Esophagus muscularis mucosa (tissue), 4 donors: ENCODE results near the gene SLC25A31. TPM values are rescaled to one million over a fixed set of nuclear protein-coding genes. Genes with fewer than 3 reads are reported as not detected.

Experiments used
- DNase-seq: peaks from one replicate; pipeline ENCODE4 v3.0.0-alpha.2; 2017; ENCODE audit errors: extremely low spot score
- H3K27ac ChIP-seq, 4 donors: fragments of 200-600 bp; sonication (generic); replicated peaks in 1 of 4; 1 replicate in 3 of 4; 2 replicates in 1 of 4; pipeline ENCODE4 v1.5.1; 2016 to 2019; ENCODE audit warnings: mild to moderate bottlenecking in 1 of 4
- H3K27me3 ChIP-seq, 4 donors: fragments of 200-600 bp; sonication (generic); one replicate each; pipeline versions ENCODE4 v1.5.1 to v1.6.0; 2016 to 2019
- H3K36me3 ChIP-seq, 4 donors: fragments of 200-600 bp; sonication (generic); one replicate each; pipeline ENCODE4 v1.5.1; 2016 to 2019
- H3K4me1 ChIP-seq, 4 donors: fragments of 200-600 bp; sonication (generic); one replicate each; pipeline ENCODE4 v1.5.1; 2016 to 2019
- H3K4me3 ChIP-seq, 4 donors: fragments of 200-600 bp; sonication (generic); 1 replicate in 2 of 4; 2 replicates in 2 of 4; pipeline ENCODE4 v1.5.1; 2016 to 2019; ENCODE audit warnings: mild to moderate bottlenecking in 4 of 4, moderate library complexity in 1 of 4
- H3K9me3 ChIP-seq, 4 donors: fragments of 200-600 bp; sonication (generic); 1 replicate in 3 of 4; 2 replicates in 1 of 4; pipeline ENCODE4 v1.5.1; 2016 to 2019
- EP300 ChIP-seq: sonication (generic); formaldehyde crosslinking; IDR thresholded peaks from one replicate; pipeline ENCODE4 v1.6.1; 2017; ENCODE audit warnings: antibody characterized with exemption
- POLR2A ChIP-seq: fragments of 450-650 bp; IDR thresholded peaks from one replicate; pipeline ENCODE4 v1.6.1; 2017; ENCODE audit warnings: antibody characterized with exemption, moderate library complexity, mild to moderate bottlenecking, low read depth
- POLR2AphosphoS5 ChIP-seq, 2 donors: sonication (generic); formaldehyde crosslinking; IDR thresholded peaks; one replicate each; pipeline ENCODE4 v1.6.1; 2017; ENCODE audit warnings: antibody characterized with exemption in 2 of 2
- WGBS: methylation state at CpG from one replicate; pipeline ENCODE4 v1.1.5; 2018; 5-methylcytosine and 5-hydroxymethylcytosine counted together
- intact Hi-C: fragments of 100-400 bp; cut with DNase I; formaldehyde crosslinking; loops from one replicate; pipeline ENCODE4 v1.15.1; 2023
- total RNA-seq, 4 donors: library from RNA; depleted of rRNA; stranded (reverse); fragments of >200 nt; gene quantifications; one replicate each; pipeline versions ENCODE4 v1.1.0 to v1.2.1, GENCODE V29; 2016
- TF ChIP-seq, protein P1 (sequence below), 3 experiments: fragments of 200-600 bp in 2 of 3; fragments of 450-650 bp in 1 of 3; sonication (generic) in 2 of 3; IDR thresholded peaks; one replicate each; pipeline ENCODE4 v1.5.1; 2017 to 2019; ENCODE audit warnings: antibody characterized with exemption in 3 of 3, mild to moderate bottlenecking in 2 of 3, moderate library complexity in 1 of 3

Gene SLC25A31
- total RNA-seq, 4 donors from 2014 or later = not detected

- DNase-seq = no peak
- Histone ChIP-seq H3K4me1 (peaks cover 0 to 10% (median 5%) of the 10 kb centered on the region in 4 donors), H3K36me3 (no peaks in the 10 kb centered on the region), H3K27ac (no peak overlapping the region), H3K27me3 (no peaks in the 10 kb centered on the region), H3K9me3 (no peaks in the 10 kb centered on the region), H3K4me3 (no peak overlapping the region)
- WGBS = 62% methylated on average over 2 of the region's 2 CpGs
- intact Hi-C loops = no loop called here
- TF ChIP-seq EP300 (no peak), POLR2A (no peak), POLR2AphosphoS5 (IDR thresholded peaks at IDR 0.05) (no peak)
- TF ChIP-seq, protein P1, sequence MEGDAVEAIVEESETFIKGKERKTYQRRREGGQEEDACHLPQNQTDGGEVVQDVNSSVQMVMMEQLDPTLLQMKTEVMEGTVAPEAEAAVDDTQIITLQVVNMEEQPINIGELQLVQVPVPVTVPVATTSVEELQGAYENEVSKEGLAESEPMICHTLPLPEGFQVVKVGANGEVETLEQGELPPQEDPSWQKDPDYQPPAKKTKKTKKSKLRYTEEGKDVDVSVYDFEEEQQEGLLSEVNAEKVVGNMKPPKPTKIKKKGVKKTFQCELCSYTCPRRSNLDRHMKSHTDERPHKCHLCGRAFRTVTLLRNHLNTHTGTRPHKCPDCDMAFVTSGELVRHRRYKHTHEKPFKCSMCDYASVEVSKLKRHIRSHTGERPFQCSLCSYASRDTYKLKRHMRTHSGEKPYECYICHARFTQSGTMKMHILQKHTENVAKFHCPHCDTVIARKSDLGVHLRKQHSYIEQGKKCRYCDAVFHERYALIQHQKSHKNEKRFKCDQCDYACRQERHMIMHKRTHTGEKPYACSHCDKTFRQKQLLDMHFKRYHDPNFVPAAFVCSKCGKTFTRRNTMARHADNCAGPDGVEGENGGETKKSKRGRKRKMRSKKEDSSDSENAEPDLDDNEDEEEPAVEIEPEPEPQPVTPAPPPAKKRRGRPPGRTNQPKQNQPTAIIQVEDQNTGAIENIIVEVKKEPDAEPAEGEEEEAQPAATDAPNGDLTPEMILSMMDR (IDR thresholded peaks at IDR 0.05) = no peak
Measured at GRCh38 chr4:127778102-127778501, 47.9 kb downstream of the SLC25A31 start.

DNA sequence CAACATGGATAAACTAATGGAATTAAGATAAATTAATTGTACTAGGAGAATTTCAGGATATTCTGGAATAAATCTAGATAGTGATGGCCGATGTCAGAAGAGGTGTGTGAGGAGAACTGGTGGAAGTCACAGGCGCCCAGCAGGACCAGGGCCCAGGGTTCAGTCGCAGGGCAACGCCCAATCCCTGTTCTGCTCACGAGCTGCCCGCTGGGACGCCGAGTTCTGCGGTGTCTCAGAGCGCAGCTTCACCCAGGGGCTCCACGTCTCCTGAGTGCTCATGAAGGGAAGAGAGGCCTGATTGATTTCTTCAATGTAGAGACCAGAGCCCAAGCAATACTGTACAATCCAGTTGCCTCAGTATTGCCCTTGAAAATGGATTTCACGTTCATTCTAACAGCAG, 50.4 kb downstream of the SLC25A31 start:
- H3K27me3 ChIP-seq = no peaks in the 10 kb centered on the region
- no peaks in the 10 kb centered on the region for H3K36me3 ChIP-seq
- no peak overlapping the region for H3K27ac ChIP-seq
- no peak overlapping the region for H3K4me3 ChIP-seq
- peaks cover 0 to 24% (median 14%) of the 10 kb centered on the region in 4 donors for H3K4me1 ChIP-seq
- intact Hi-C loops = loop anchor here (5.0 to 10.0 kb wide), 3 partner anchors 94 to 284 kb away; partner anchors contain the start of genes INTU and LARP1B
- 97% methylated on average over 11 of the region's 12 CpGs for WGBS
- no peak for DNase-seq
- TF ChIP-seq POLR2AphosphoS5 (IDR thresholded peaks at IDR 0.05) = no peak
- no peak for TF ChIP-seq EP300
- TF ChIP-seq, protein P1 (IDR thresholded peaks at IDR 0.05) = no peak
- no peak for TF ChIP-seq POLR2A
- no peaks in the 10 kb centered on the region for H3K9me3 ChIP-seq

DNA sequence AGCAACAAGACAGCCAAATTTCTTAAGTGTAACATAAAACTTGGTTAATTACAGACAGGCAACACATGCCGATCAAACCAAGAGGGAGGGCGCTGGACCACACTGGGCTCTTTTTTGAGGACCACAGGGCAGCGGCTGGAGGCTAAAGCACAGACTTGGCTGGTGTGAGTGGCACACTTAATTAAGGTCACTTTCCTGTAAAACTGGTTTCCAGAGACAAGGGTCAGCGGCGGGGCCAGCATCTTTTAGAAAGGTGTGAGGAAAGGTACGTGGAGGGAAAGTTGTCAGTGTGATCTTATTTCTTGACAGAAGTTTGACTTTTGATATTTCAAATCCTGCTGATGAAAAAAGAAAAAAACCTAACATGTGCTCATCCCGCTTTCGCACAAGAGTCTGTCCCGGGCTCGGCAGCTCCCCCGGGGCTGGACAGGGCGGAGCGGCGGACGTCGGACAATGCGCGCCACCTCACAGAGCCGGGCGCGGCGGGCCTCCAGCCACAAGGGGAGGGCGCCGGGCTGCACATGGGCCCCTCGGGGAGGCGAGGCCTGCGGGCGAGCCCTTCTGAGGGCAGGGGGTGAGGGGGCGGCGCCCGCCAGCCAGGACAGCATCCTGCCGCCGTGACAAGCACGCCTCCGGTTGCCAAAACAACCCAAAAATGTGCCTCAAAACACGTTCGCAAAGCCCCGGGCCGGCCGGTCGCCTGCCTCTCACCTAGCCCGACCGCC, 51.3 kb downstream of the SLC25A31 start:
- Histone ChIP-seq H3K27ac (peak overlapping the region; percentile 81 to 87 (median 86)), H3K9me3 (no peaks in the 10 kb centered on the region), H3K27me3 (no peaks in the 10 kb centered on the region), H3K4me1 (peaks cover 0 to 24% (median 14%) of the 10 kb centered on the region in 4 donors), H3K36me3 (no peaks in the 10 kb centered on the region), H3K4me3 (peak overlapping the region; percentile 72 to 83 (median 77))
- DNase-seq = no peak
- intact Hi-C loops = loop anchor here (5.0 to 10.0 kb wide), 3 partner anchors 93 to 283 kb away; partner anchors contain the start of genes INTU and LARP1B
- TF ChIP-seq POLR2A = no peak
- TF ChIP-seq POLR2AphosphoS5 (IDR thresholded peaks at IDR 0.05) = peak in 1 of 2 donors; percentile 7
- TF ChIP-seq, protein P1 (IDR thresholded peaks at IDR 0.05) = peak in 1 of 3 experiments; percentile 4
- TF ChIP-seq EP300 = no peak
- WGBS = 20% methylated on average over 32 of the region's 43 CpGs

DNA sequence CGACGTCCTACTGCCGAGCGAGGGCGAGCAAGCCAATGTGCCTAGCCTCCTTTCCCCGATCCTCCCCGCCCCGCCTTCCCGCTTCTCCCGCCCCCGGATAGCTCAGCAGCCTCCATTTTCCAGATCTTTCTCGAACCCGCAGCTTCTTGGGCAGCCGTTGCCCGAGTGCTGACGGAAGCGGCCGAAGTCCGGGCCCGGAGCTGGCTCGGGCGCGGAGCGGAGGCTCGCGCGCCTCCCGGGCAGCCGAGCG, 51.8 kb downstream of the SLC25A31 start:
- peak overlapping the region; percentile 81 to 87 (median 86) for H3K27ac ChIP-seq
- TF ChIP-seq POLR2AphosphoS5 (IDR thresholded peaks at IDR 0.05) = no peak
- no peak for TF ChIP-seq POLR2A
- TF ChIP-seq, protein P1 (IDR thresholded peaks at IDR 0.05) = no peak
- no peak for TF ChIP-seq EP300
- peaks cover 0 to 24% (median 14%) of the 10 kb centered on the region in 4 donors for H3K4me1 ChIP-seq
- H3K27me3 ChIP-seq = no peaks in the 10 kb centered on the region
- 0% methylated on average over 26 of the region's 30 CpGs for WGBS
- no peak for DNase-seq
- intact Hi-C loops = loop anchor here (5.0 to 10.0 kb wide), 3 partner anchors 93 to 283 kb away; partner anchors contain the start of genes INTU and LARP1B
- no peaks in the 10 kb centered on the region for H3K36me3 ChIP-seq
- H3K4me3 ChIP-seq = peak overlapping the region; percentile 72 to 83 (median 77)
- H3K9me3 ChIP-seq = no peaks in the 10 kb centered on the region
